Bronchial epithelial cell (primary cell): ENCODE data around the gene SLC25A39. TPM values are rescaled to one million over a fixed set of nuclear protein-coding genes. Genes with fewer than 3 reads are reported as not detected.

Source experiments
- DNase-seq: peaks from one replicate; pipeline ENCODE4 v3.0.0-alpha.2; 2010; ENCODE audit warnings: low read depth
- FAIRE-seq: peaks from 2 replicates; lab custom pipeline; 2011; peaks lifted over from hg19 to GRCh38; lab: Jason Lieb, UNC
- H3K27me3 ChIP-seq: 2 replicates; pipeline ENCODE4 v1.5.1; 2011; ENCODE audit warnings: low read length; ENCODE audit not compliant: control insufficient read depth, insufficient read depth
- H3K36me3 ChIP-seq: 2 replicates; pipeline ENCODE4 v1.5.1; 2011; ENCODE audit warnings: low read length; ENCODE audit not compliant: control insufficient read depth, insufficient read depth
- H3K4me3 ChIP-seq: 2 replicates; pipeline ENCODE4 v1.5.1; 2011; ENCODE audit warnings: mild to moderate bottlenecking, low read depth, low read length, control low read depth
- CTCF ChIP-seq: IDR thresholded peaks from 2 replicates; pipeline ENCODE4 v1.5.1; 2011; ENCODE audit warnings: mild to moderate bottlenecking, moderate library complexity, low read length, control low read depth, inconsistent platforms; ENCODE audit not compliant: insufficient read depth, severe bottlenecking
- total RNA-seq: library from RNA; depleted of rRNA; stranded (reverse); fragments of >200 nt; gene quantifications from 2 replicates; pipeline ENCODE4 v1.2.1, GENCODE V29; 2014

The SLC25A39 gene
- total RNA-seq, 1 donor from 2014 or later = 83.7 TPM

GRCh38 chr17:44310609-44311376 lies 13.8 kb downstream of the SLC25A39 start:
- H3K4me3 ChIP-seq = no peak overlapping the region
- DNase-seq = no peak
- H3K27me3 ChIP-seq = peaks cover 3% of the 10 kb centered on the region
- no peaks in the 10 kb centered on the region for H3K36me3 ChIP-seq
- no peak for TF ChIP-seq CTCF
- no peak for FAIRE-seq

GRCh38 chr17:44310188-44310587 lies 14.4 kb downstream of the SLC25A39 start:
- Histone ChIP-seq H3K36me3 (no peaks in the 10 kb centered on the region), H3K27me3 (no peaks in the 10 kb centered on the region), H3K4me3 (no peak overlapping the region)
- no peak for TF ChIP-seq CTCF
- FAIRE-seq = no peak
- DNase-seq = no peak

- peak; percentile 38 for DNase-seq
- Histone ChIP-seq H3K36me3 (no peaks in the 10 kb centered on the region), H3K4me3 (no peak overlapping the region), H3K27me3 (no peaks in the 10 kb centered on the region)
- FAIRE-seq = peak; percentile 66
- TF ChIP-seq CTCF = peak; percentile 15
Observed at GRCh38 chr17:44309472-44309871, 15.2 kb downstream of the SLC25A39 start.

GRCh38 chr17:44308865-44309264 lies 15.8 kb downstream of the SLC25A39 start:
- Histone ChIP-seq H3K27me3 (no peaks in the 10 kb centered on the region), H3K36me3 (no peaks in the 10 kb centered on the region), H3K4me3 (peak overlapping the region; percentile 47)
- no peak for TF ChIP-seq CTCF
- DNase-seq = no peak
- FAIRE-seq = no peak

GRCh38 chr17:44308320-44308818 lies 16.3 kb downstream of the SLC25A39 start, which contains the start of gene RUNDC3A:
TSS of gene RUNDC3A (plus strand) at chr17:44308601. CDS start at chr17:44308833, 232 bp downstream.
- peak; percentile 52 for DNase-seq
- Histone ChIP-seq H3K36me3 (no peaks in the 10 kb centered on the region), H3K27me3 (no peaks in the 10 kb centered on the region), H3K4me3 (peak within 1 kb of the TSS; percentile 47)
- FAIRE-seq = no peak
- no peak for TF ChIP-seq CTCF
